Immature natural killer cell (primary cell): ENCODE data around the gene FOXP1. TPM values are rescaled to one million over a fixed set of nuclear protein-coding genes. Genes with fewer than 3 reads are reported as not detected.

Experiments used
- DNase-seq, 3 donors: peaks; one replicate each; pipeline ENCODE4 v3.0.0; 2022; ENCODE audit warnings: mixed read lengths in 1 of 3
- H3K27ac Mint-ChIP-seq, 6 donors: one replicate each; pipeline ENCODE4 v1.8.0; 2020; ENCODE audit warnings: mixed read lengths in 6 of 6, mild to moderate bottlenecking in 5 of 6, inconsistent platforms in 4 of 6, moderate library complexity in 3 of 6
- H3K27me3 Mint-ChIP-seq, 3 donors: one replicate each; pipeline ENCODE4 v1.8.0; 2020 to 2021; ENCODE audit warnings: low read depth in 3 of 3, mild to moderate bottlenecking in 3 of 3, mixed read lengths in 3 of 3, moderate library complexity in 3 of 3, inconsistent platforms in 1 of 3
- H3K36me3 Mint-ChIP-seq, 3 donors: one replicate each; pipeline ENCODE4 v1.8.0; 2020; ENCODE audit warnings: mixed read lengths in 3 of 3, inconsistent platforms in 2 of 3, mild to moderate bottlenecking in 2 of 3
- H3K4me1 Mint-ChIP-seq, 2 donors: one replicate each; pipeline ENCODE4 v1.8.0; 2020; ENCODE audit warnings: inconsistent platforms in 2 of 2, mild to moderate bottlenecking in 2 of 2, mixed read lengths in 2 of 2, moderate library complexity in 1 of 2
- H3K4me3 Mint-ChIP-seq, 5 donors: one replicate each; pipeline ENCODE4 v1.8.0; 2020; ENCODE audit warnings: mild to moderate bottlenecking in 5 of 5, mixed read lengths in 5 of 5, inconsistent platforms in 3 of 5, moderate library complexity in 3 of 5
- H3K9me3 Mint-ChIP-seq, 6 donors: one replicate each; pipeline ENCODE4 v1.8.0; 2020; ENCODE audit warnings: mild to moderate bottlenecking in 6 of 6, mixed read lengths in 6 of 6, inconsistent platforms in 4 of 6, moderate library complexity in 3 of 6
- polyA plus RNA-seq, 3 donors: library from polyadenylated mRNA; unstranded; fragments of 300-500 nt; fragmentation: Illumina TruSeq; gene quantifications; one replicate each; pipeline ENCODE4 v1.2.3, GENCODE V29; 2021

The FOXP1 gene
- polyA plus RNA-seq, 3 donors from 2014 or later, result 68.2 to 133 (median 84.0) TPM

DNA sequence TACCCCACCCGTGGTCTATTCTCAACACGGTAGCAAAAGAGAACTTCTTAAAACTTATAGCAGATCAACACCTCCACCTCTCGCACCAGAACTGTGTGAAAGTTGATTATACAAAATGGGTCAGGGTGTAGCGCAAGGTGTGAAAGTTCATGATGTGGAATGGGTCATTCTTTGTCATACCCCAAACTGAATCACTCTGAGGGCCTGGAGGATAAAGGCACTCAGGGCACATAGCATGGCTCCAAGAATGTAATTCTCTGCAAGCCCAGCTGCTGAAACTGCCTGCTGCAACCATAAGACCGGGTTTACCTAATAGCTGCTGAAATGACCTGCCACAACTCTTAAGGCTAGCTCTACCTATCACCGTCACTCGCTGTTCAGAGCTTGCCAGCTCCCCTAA lies 70.0 kb downstream of the FOXP1 start:
- H3K4me3 Mint-ChIP-seq, result no peak overlapping the region
- peak; percentile 25 to 34 (median 31) for DNase-seq
- H3K4me1 Mint-ChIP-seq, result no peaks in the 10 kb centered on the region
- no peaks in the 10 kb centered on the region for H3K36me3 Mint-ChIP-seq
- peaks cover 0 to 1% (median 0%) of the 10 kb centered on the region in 3 donors for H3K27me3 Mint-ChIP-seq
- no peaks in the 10 kb centered on the region for H3K9me3 Mint-ChIP-seq
- H3K27ac Mint-ChIP-seq, result no peak overlapping the region

DNA sequence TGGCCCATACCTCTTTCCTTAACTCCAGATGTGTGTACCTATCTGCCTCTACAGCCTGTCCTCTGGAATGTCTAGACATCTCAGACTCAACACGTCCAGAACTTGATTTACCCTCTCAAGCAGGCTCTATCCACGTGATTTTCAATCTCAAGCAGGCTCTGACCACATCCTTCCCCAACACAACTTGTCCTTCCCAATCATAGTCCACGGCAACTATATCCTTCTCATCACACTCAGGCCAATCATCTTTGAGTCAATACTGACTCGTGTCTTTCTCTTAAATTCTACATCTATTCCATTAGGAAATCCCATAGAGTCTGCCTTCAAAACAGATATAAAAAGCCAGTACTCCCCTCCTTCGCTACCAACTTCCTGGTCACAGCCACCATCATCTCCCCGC lies 70.4 kb downstream of the FOXP1 start:
- Mint-ChIP-seq H3K27ac (no peak overlapping the region), H3K36me3 (no peaks in the 10 kb centered on the region), H3K27me3 (peaks cover 0 to 1% (median 0%) of the 10 kb centered on the region in 3 donors), H3K4me1 (no peaks in the 10 kb centered on the region), H3K9me3 (no peaks in the 10 kb centered on the region), H3K4me3 (no peak overlapping the region)
- no peak for DNase-seq

DNA sequence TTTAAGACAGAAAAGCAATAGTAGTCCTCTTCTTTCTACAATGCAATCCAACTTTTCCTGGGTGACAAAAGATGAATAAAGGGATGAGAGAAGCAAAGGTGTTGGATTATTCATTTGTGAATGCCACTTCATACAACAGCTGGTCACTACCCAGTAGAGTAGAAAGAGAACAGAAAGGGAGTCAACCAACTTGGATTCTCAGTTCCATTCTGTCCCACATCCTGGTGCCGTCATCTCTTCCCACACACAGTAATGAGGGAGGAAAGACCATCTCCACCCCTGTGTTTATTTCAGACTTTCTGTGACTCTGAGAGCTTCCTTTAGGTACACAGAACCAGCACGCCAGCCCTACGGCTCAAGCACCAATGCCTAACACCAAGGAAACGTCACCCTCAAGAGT lies 71.0 kb downstream of the FOXP1 start:
- H3K4me1 Mint-ChIP-seq, result no peaks in the 10 kb centered on the region
- H3K4me3 Mint-ChIP-seq, result no peak overlapping the region
- no peak for DNase-seq
- peak overlapping the region in 1 of 6 donors; percentile 37 for H3K27ac Mint-ChIP-seq
- H3K9me3 Mint-ChIP-seq, result no peaks in the 10 kb centered on the region
- H3K27me3 Mint-ChIP-seq, result peaks cover 0 to 1% (median 0%) of the 10 kb centered on the region in 3 donors
- H3K36me3 Mint-ChIP-seq, result no peaks in the 10 kb centered on the region

DNA sequence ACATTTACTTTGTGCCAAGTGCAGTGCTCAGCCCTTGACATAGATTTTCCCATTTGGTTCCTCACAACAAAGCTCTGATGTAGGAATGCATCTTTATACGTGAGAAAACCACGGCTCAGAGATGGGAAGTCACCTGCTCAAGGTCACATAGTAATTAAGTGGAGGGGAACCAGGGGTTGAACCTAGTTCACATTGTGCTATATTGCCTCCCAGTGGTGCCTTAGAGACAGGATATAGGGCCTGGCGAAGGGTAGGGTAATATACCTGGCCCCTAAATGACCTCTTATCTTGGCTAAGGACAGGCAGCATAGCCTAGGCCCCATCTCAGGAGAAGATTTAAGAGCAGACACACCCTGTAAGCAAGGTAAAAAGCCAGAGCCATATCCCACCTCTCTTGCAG lies 71.5 kb downstream of the FOXP1 start:
- Mint-ChIP-seq H3K27ac (peak overlapping the region in 4 of 6 donors; percentile 13 to 82 (median 58)), H3K9me3 (no peaks in the 10 kb centered on the region), H3K4me1 (no peaks in the 10 kb centered on the region), H3K4me3 (no peak overlapping the region), H3K27me3 (peaks cover 0 to 1% (median 0%) of the 10 kb centered on the region in 3 donors), H3K36me3 (no peaks in the 10 kb centered on the region)
- DNase-seq, result peak; percentile 27 to 51 (median 42)

DNA sequence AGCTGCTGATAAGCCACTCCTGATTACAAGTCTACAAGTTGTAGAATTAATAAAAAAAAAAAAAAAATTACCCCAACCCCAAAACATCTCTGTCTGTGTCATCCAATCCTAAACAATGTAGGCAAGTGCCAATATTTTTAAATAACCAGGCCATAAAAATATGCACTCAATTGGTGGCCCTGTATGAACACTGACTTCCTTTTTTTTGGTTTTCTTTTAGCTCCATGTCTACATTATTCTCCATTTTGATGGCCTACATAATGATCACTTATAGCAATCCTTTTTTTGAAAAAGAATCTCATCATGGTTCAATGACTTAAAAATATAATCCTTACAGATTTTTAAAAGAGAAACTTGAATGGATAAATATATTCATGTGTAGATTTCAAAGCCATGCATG lies 72.1 kb downstream of the FOXP1 start:
- no peak overlapping the region for H3K4me3 Mint-ChIP-seq
- peaks cover 0 to 2% (median 1%) of the 10 kb centered on the region in 3 donors for H3K27me3 Mint-ChIP-seq
- DNase-seq, result no peak
- H3K4me1 Mint-ChIP-seq, result no peaks in the 10 kb centered on the region
- no peaks in the 10 kb centered on the region for H3K9me3 Mint-ChIP-seq
- no peaks in the 10 kb centered on the region for H3K36me3 Mint-ChIP-seq
- H3K27ac Mint-ChIP-seq, result peak overlapping the region in 2 of 6 donors; percentile 13

DNA sequence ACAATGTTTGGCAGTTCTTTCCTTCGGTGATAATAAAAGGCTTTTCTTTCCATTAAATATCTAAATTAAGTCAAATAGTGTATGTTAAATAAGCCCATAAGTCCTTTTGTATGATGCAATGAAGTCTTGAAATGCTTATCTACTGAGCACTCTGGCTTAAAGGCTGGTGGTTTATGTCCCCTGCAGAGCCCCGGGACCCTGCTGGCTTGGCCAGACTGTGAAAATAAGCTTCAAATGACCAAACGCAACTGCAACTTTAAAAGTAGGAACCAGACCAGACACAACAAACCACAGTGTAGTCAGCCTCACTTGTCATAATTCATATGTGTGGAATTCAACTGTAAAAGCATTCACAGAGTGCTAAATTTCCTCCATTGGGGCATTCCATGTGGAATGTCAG lies 72.5 kb downstream of the FOXP1 start:
- H3K27me3 Mint-ChIP-seq, result peaks cover 0 to 3% (median 1%) of the 10 kb centered on the region in 3 donors
- no peaks in the 10 kb centered on the region for H3K9me3 Mint-ChIP-seq
- no peak overlapping the region for H3K4me3 Mint-ChIP-seq
- no peaks in the 10 kb centered on the region for H3K36me3 Mint-ChIP-seq
- DNase-seq, result no peak
- no peaks in the 10 kb centered on the region for H3K4me1 Mint-ChIP-seq
- no peak overlapping the region for H3K27ac Mint-ChIP-seq

DNA sequence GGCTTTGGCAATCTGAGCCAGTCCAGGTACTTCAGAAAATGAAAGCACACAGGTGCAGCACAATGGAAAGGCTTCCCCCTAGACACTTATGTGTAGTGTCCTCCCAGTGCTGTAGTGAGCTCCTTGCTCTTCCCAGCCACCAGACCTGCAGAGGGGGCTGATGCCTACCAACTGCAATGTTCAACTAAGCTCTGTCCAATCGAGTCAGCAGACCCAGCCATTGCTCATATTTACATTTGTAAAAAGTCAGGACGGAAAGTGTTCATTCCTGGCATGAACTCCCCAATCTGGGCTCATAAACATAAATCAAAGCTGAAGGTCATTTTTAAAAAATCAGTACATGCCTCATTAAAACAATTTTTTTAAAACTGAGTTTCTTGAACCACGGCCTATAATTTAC lies 73.0 kb downstream of the FOXP1 start:
- Mint-ChIP-seq H3K27ac (peak overlapping the region in 2 of 6 donors; percentile 45 to 57), H3K4me3 (no peak overlapping the region), H3K36me3 (no peaks in the 10 kb centered on the region), H3K27me3 (peaks cover 0 to 4% (median 3%) of the 10 kb centered on the region in 3 donors), H3K9me3 (no peaks in the 10 kb centered on the region), H3K4me1 (no peaks in the 10 kb centered on the region)
- DNase-seq, result no peak

DNA sequence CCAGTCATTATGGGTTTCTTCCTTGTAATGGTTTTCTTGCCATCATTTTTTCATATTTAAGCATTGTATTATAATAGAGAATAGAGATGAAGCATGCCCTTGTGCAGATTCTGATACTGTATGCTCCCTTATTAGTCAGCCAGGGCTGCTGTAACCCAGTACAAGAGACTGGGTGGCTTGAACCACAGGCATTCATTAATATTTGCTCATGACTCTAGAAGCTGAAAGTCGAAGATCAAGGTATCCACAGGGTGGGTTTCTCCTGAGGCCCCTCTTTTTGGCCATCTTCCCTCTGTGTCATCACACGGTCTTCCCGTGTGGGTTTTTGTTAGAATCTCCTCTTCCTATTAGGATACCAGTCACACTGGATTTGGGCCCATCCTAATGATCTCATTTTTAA lies 74.5 kb downstream of the FOXP1 start:
- H3K27me3 Mint-ChIP-seq, result peaks cover 3 to 4% (median 4%) of the 10 kb centered on the region in 3 donors
- DNase-seq, result no peak
- no peaks in the 10 kb centered on the region for H3K36me3 Mint-ChIP-seq
- peaks cover 0 to 3% of the 10 kb centered on the region in 2 donors for H3K4me1 Mint-ChIP-seq
- H3K4me3 Mint-ChIP-seq, result no peak overlapping the region
- no peaks in the 10 kb centered on the region for H3K9me3 Mint-ChIP-seq
- H3K27ac Mint-ChIP-seq, result peak overlapping the region in 1 of 6 donors; percentile 47

DNA sequence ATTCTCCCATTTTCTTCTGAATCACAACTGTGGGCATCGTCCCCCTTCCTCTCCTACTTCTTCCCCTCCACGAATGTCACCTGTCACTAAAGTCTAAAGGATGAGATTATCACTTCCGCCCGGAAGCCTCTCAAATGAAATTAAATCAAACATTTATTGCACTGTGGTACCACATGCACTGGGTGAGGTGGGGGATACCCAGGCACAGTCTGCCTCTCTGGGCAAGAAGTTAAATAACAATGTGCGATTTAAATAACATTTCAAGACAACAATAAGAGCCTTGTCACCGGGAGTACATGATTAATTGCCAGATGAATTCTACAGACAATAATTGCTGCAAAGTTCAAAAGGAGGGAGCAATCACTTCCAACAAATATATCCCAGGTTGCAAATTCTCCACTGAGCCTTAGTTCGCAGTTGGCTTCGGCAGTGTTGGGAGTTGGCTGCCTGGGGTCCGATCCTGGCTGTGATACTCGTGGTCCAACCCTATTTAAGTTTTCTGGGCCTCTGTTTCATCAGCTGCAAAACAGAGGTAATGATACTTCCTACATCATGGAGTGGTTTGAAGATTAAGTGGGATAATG lies 77.7 kb downstream of the FOXP1 start:
- no peaks in the 10 kb centered on the region for H3K9me3 Mint-ChIP-seq

DNA sequence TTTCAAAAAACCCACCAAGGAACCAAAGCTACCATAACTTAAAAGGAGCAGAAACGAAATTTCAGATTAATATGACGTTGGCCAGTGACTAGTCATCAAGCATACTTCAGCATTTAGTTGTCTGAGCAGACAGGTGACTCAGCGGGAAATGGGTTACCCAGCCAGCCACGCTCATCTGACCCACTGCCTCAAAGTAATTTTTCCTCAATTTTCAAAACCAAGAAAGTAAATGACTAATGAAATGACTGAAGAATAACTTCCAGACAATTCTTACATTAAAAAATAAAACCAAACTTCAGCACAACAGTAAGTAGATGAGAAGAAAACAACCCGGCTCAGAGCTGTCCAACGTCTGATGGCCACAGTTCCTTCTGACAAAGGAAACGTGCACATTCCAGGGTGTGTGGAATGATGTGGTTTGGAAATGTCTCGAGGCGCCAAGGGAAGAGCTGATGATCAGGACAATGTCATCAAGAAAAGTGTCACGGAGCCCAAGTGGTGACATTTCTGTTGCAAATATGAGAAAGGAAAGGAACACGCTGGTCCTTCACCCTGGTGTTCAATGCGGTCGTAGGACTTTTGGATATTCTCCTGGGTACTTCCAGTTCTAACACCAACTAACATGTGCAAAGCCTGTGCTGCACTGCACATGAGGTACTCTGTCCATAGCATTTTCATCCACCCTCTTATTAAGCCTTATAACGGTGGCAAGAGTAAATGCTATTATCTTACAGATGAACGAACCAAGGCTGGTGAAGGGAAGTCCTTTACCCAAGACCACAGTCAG lies 79.1 kb downstream of the FOXP1 start:
- H3K36me3 Mint-ChIP-seq, result peaks cover 0 to 5% (median 0%) of the 10 kb centered on the region in 3 donors
- DNase-seq, result no peak
- peak overlapping the region in 1 of 6 donors; percentile 42 for H3K27ac Mint-ChIP-seq
- H3K9me3 Mint-ChIP-seq, result no peaks in the 10 kb centered on the region
- peaks cover 2 to 7% (median 4%) of the 10 kb centered on the region in 3 donors for H3K27me3 Mint-ChIP-seq
- peaks cover 13 to 17% of the 10 kb centered on the region in 2 donors for H3K4me1 Mint-ChIP-seq
- H3K4me3 Mint-ChIP-seq, result no peak overlapping the region

More for the DNA sequence above, 77.7 kb downstream of the FOXP1 start:
- Mint-ChIP-seq H3K27ac (no peak overlapping the region), H3K36me3 (peaks cover 0 to 5% (median 0%) of the 10 kb centered on the region in 3 donors), H3K4me1 (peaks cover 13 to 17% of the 10 kb centered on the region in 2 donors), H3K4me3 (no peak overlapping the region), H3K27me3 (peaks cover 2 to 7% (median 3%) of the 10 kb centered on the region in 3 donors)
- DNase-seq, result no peak

DNA sequence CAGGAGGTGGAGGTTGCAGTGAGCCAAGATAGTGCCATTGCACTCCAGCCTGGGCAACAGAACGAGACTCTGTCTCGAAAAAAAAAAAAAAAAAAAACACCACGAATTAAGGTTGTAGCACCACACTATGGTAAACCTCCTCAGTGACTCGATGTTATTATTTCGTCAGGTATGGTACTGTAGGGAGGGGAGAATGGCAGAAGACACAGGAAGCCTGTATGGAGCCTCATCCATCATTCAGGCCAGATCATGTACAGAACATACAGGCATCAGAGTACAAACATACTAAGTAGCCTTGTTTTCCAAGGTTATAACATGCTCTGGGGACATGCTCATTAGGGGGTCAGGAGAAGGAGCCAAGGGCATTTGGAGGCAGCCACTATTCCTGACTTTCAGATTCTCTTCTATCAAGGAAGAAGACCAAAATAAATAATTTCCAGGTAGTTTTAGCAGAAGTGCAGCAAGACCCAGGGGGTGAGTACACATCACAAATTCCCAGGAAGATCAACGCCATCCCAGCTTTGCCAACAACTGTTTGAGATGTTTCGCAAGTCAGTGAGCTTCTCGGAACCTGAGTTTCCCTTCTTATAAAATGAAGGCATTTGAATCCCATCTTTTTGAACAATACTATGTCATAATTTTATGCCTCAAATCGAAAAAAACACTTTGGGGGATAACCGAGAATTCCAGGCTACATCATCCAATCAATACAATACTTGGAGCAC lies 79.8 kb downstream of the FOXP1 start:
- Mint-ChIP-seq H3K36me3 (peaks cover 0 to 5% (median 0%) of the 10 kb centered on the region in 3 donors), H3K4me3 (no peak overlapping the region), H3K27me3 (peaks cover 2 to 7% (median 4%) of the 10 kb centered on the region in 3 donors), H3K9me3 (no peaks in the 10 kb centered on the region), H3K4me1 (peaks cover 14 to 17% of the 10 kb centered on the region in 2 donors), H3K27ac (peak overlapping the region in 1 of 6 donors; percentile 22)
- DNase-seq, result no peak

DNA sequence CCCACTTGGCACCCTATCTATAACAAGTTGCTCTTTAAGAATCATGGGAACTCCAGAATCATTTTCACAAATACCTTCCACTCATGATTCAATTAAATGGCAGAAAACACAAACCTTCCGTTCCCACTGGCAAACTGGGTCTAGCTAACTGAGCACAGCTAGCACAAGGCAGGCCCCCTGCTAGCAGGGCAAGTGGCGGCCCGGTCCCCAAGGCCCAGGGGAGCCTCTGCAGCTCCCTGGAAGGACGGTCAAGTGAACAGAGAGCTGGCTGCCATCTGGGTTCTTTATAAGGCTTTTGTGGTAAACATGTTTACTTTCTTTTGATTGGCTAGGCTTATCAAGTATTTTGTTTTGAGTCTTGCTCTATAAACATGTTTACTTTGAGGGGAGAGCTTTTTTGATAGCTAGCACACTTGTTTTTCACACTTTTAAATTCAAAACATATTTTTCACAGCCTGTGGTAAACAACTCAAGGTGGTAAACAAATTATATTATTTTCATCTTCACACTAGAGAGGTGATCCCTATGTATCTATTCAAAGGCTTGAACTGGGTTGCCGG lies 81.4 kb downstream of the FOXP1 start:
- no peaks in the 10 kb centered on the region for H3K9me3 Mint-ChIP-seq
- no peak overlapping the region for H3K4me3 Mint-ChIP-seq
- peaks cover 0 to 5% (median 0%) of the 10 kb centered on the region in 3 donors for H3K36me3 Mint-ChIP-seq
- DNase-seq, result no peak
- peaks cover 2 to 7% (median 4%) of the 10 kb centered on the region in 3 donors for H3K27me3 Mint-ChIP-seq
- peak overlapping the region in 2 of 6 donors; percentile 23 to 49 for H3K27ac Mint-ChIP-seq
- peaks cover 17 to 28% of the 10 kb centered on the region in 2 donors for H3K4me1 Mint-ChIP-seq

DNA sequence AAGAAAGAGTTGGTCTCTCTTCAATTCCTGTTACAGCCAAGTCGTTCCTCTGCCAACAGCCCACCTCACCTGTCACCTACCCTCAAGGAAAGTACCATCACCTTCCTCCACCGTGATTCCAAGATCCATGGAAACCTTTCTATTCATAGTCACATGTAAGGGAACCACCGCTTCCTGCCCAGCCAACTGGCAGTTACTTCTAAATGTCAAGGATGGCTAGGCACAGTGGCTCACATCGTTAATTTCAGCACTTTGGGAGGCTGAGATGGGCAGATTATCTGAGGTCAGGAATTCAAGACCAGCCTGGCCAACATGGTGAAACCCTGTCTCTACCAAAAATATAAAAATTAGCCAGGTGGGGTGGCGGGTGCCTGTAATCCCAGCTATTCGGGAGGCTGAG lies 82.8 kb downstream of the FOXP1 start:
- H3K4me3 Mint-ChIP-seq, result no peak overlapping the region
- H3K9me3 Mint-ChIP-seq, result no peaks in the 10 kb centered on the region
- peaks cover 0 to 5% (median 0%) of the 10 kb centered on the region in 3 donors for H3K36me3 Mint-ChIP-seq
- H3K4me1 Mint-ChIP-seq, result peaks cover 32 to 42% of the 10 kb centered on the region in 2 donors
- DNase-seq, result no peak
- H3K27me3 Mint-ChIP-seq, result peaks cover under 1 to 7% (median 4%) of the 10 kb centered on the region in 3 donors
- H3K27ac Mint-ChIP-seq, result peak overlapping the region in 3 of 6 donors; percentile 13 to 56 (median 43)
